HEK293T (cell line): ENCODE measurements around the gene PKD1L1.

Experiments
- CTCF ChIA-PET: fragments of 350-600 bp; formaldehyde crosslinking; extraction: SDS; loops from one replicate; lab custom pipeline; 2021; ENCODE audit warnings: antibody characterized with exemption, inconsistent platforms; lab: Yijun Ruan, JAX
- POLR2A ChIA-PET: fragments of 350-600 bp; formaldehyde crosslinking; extraction: SDS; loops from one replicate; lab custom pipeline; 2020; ENCODE audit warnings: antibody characterized with exemption, inconsistent platforms; lab: Yijun Ruan, JAX
- DNase-seq: peaks from one replicate; pipeline ENCODE4 v3.0.0; 2012; ENCODE audit warnings: mixed read lengths; ENCODE audit errors: extremely low spot score
- ARNT ChIP-seq: fragments of 450-650 bp; IDR thresholded peaks from 2 replicates; pipeline ENCODE4 v1.6.1; 2017; ENCODE audit warnings: mild to moderate bottlenecking
- BHLHE40 ChIP-seq: fragments of 450-650 bp; IDR thresholded peaks from 2 replicates; pipeline ENCODE4 v1.6.1; 2016; ENCODE audit warnings: mild to moderate bottlenecking, moderate library complexity, borderline replicate concordance
- CTBP1 ChIP-seq: fragments of 450-650 bp; IDR thresholded peaks from 2 replicates; pipeline ENCODE4 v1.6.1; 2016; ENCODE audit warnings: borderline replicate concordance
- ELF4 ChIP-seq: fragments of 450-650 bp; IDR thresholded peaks from 2 replicates; pipeline ENCODE4 v1.6.1; 2017; ENCODE audit warnings: antibody characterized with exemption
- FOXA1 ChIP-seq: fragments of 450-650 bp; IDR thresholded peaks from 2 replicates; pipeline ENCODE4 v1.6.1; 2016; ENCODE audit warnings: mild to moderate bottlenecking
- FOXK2 ChIP-seq: fragments of 450-650 bp; IDR thresholded peaks from 2 replicates; pipeline ENCODE4 v1.6.1; 2016; ENCODE audit warnings: mild to moderate bottlenecking
- FOXM1 ChIP-seq: fragments of 450-650 bp; IDR thresholded peaks from 2 replicates; pipeline ENCODE4 v1.6.1; 2017; ENCODE audit warnings: mild to moderate bottlenecking, borderline replicate concordance
- HDGF ChIP-seq: fragments of 450-650 bp; IDR thresholded peaks from 2 replicates; pipeline ENCODE4 v1.6.1; 2017; ENCODE audit warnings: antibody characterized with exemption, borderline replicate concordance
- L3MBTL2 ChIP-seq: fragments of 450-650 bp; conservative IDR thresholded peaks from 2 replicates; pipeline ENCODE4 v1.6.1; 2016; ENCODE audit warnings: mild to moderate bottlenecking
- LEF1 ChIP-seq: fragments of 450-650 bp; IDR thresholded peaks from 2 replicates; pipeline ENCODE4 v1.6.1; 2017; ENCODE audit warnings: mild to moderate bottlenecking, borderline replicate concordance
- NFRKB ChIP-seq: fragments of 450-650 bp; IDR thresholded peaks from 2 replicates; pipeline ENCODE4 v1.6.1; 2016; ENCODE audit warnings: mild to moderate bottlenecking, moderate library complexity
- PKNOX1 ChIP-seq: fragments of 450-650 bp; IDR thresholded peaks from 2 replicates; pipeline ENCODE4 v1.6.1; 2016
- SP1 ChIP-seq: fragments of 450-650 bp; IDR thresholded peaks from 2 replicates; pipeline ENCODE4 v1.6.1; 2017
- SUZ12 ChIP-seq: fragments of 450-650 bp; IDR thresholded peaks from 2 replicates; pipeline ENCODE4 v1.6.1; 2016; ENCODE audit warnings: mild to moderate bottlenecking
- TARDBP ChIP-seq: fragments of 450-650 bp; IDR thresholded peaks from 2 replicates; pipeline ENCODE4 v1.6.1; 2016
- ZNF384 ChIP-seq: fragments of 450-650 bp; IDR thresholded peaks from 2 replicates; pipeline ENCODE4 v1.6.1; 2016

Gene PKD1L1

GRCh38 chr7:47765373-47765979 is 182.8 kb downstream of the PKD1L1 start:
- TF ChIP-seq ZNF384 = no peak
- TF ChIP-seq HDGF = no peak
- no peak for TF ChIP-seq NFRKB
- no peak for TF ChIP-seq FOXM1
- TF ChIP-seq FOXA1 = no peak
- TF ChIP-seq L3MBTL2 = no peak
- TF ChIP-seq LEF1 = no peak
- no peak for TF ChIP-seq CTBP1
- TF ChIP-seq TARDBP = no peak
- no peak for TF ChIP-seq ELF4
- ChIA-PET CTCF (no interaction called here), POLR2A (interaction anchor here (0.5 kb wide), 1 partner anchor 79 kb away, joined by 3 read pairs; no protein-coding TSS in a partner anchor)
- no peak for DNase-seq

- POLR2A ChIA-PET = no interaction called here
- no peak for DNase-seq
- CTCF ChIA-PET = no interaction called here
- TF ChIP-seq TARDBP (no peak), CTBP1 (no peak), FOXM1 (no peak)
Measured at GRCh38 chr7:47764746-47765145, 183.5 kb downstream of the PKD1L1 start.

GRCh38 chr7:47763063-47763974 is 184.9 kb downstream of the PKD1L1 start:
- ChIA-PET POLR2A (no interaction called here), CTCF (no interaction called here)
- no peak for DNase-seq
- TF ChIP-seq SP1 (no peak), FOXA1 (no peak), SUZ12 (no peak), BHLHE40 (no peak), HDGF (no peak), ARNT (no peak), FOXK2 (no peak), LEF1 (no peak), ELF4 (no peak), PKNOX1 (no peak), L3MBTL2 (no peak)

GRCh38 chr7:47762746-47763062 is 185.6 kb downstream of the PKD1L1 start:
- TF ChIP-seq FOXK2 (no peak), ELF4 (no peak), FOXM1 (no peak), SUZ12 (no peak), HDGF (no peak), CTBP1 (no peak), NFRKB (no peak), SP1 (no peak), ARNT (no peak), PKNOX1 (no peak)
- ChIA-PET POLR2A (no interaction called here), CTCF (no interaction called here)

GRCh38 chr7:47762207-47762606 is 186.1 kb downstream of the PKD1L1 start:
- TF ChIP-seq TARDBP (no peak), CTBP1 (no peak), SP1 (no peak), ZNF384 (no peak), ELF4 (no peak), BHLHE40 (no peak), HDGF (no peak), SUZ12 (no peak), FOXM1 (no peak), ARNT (no peak)
- no peak for DNase-seq
- POLR2A ChIA-PET = no interaction called here
- CTCF ChIA-PET = no interaction called here

More at GRCh38 chr7:47762746-47763062, 185.6 kb downstream of the PKD1L1 start:
- DNase-seq = no peak

GRCh38 chr7:47759056-47759706 is 189.1 kb downstream of the PKD1L1 start:
- ChIA-PET CTCF (interaction anchor here (0.6 kb wide), 2 partner anchors 15 to 16 kb away, joined by 3 to 4 read pairs; no protein-coding TSS in a partner anchor), POLR2A (no interaction called here)
- no peak for TF ChIP-seq FOXK2
- TF ChIP-seq LEF1 = no peak
- TF ChIP-seq ARNT = no peak
- no peak for TF ChIP-seq CTBP1
- TF ChIP-seq ELF4 = no peak
- TF ChIP-seq PKNOX1 = no peak
- TF ChIP-seq SP1 = no peak
- no peak for TF ChIP-seq NFRKB
- TF ChIP-seq BHLHE40 = no peak
- no peak for TF ChIP-seq HDGF
- no peak for TF ChIP-seq FOXA1
- no peak for TF ChIP-seq ZNF384
- DNase-seq = no peak
